Skeletal muscle satellite cell (primary cell): ENCODE measurements around the gene INO80D.
"Not testable (repeated sequence)": the region's sequence is repeated elsewhere in the genome, so short reads cannot be mapped to it uniquely, and the experiment has no call there.

Experiments
- H3K27me3 ChIP-seq: 2 replicates; pipeline ENCODE4 v1.7.0; 2013; ENCODE audit warnings: low read length; ENCODE audit not compliant: control insufficient read depth, insufficient read depth
- H3K36me3 ChIP-seq: 2 replicates; pipeline ENCODE4 v1.7.0; 2013; ENCODE audit warnings: mild to moderate bottlenecking, control low read depth, low read length; ENCODE audit not compliant: insufficient read depth
- H3K4me1 ChIP-seq: 2 replicates; pipeline ENCODE4 v1.7.0; 2013; ENCODE audit warnings: low read length; ENCODE audit not compliant: control insufficient read depth, insufficient read depth
- H3K4me2 ChIP-seq: 2 replicates; pipeline ENCODE4 v1.7.0; 2013; ENCODE audit warnings: mild to moderate bottlenecking, low read length
- H3K4me3 ChIP-seq: 2 replicates; pipeline ENCODE4 v1.7.0; 2013; ENCODE audit warnings: low read length
- H3K9ac ChIP-seq: 2 replicates; pipeline ENCODE4 v1.7.0; 2013; ENCODE audit warnings: mild to moderate bottlenecking, low read depth, low read length, moderate library complexity
- H3K9me3 ChIP-seq: replicated peaks from 2 replicates; pipeline ENCODE4 v1.7.0; 2013; ENCODE audit warnings: mild to moderate bottlenecking, control low read depth, low read length

Gene INO80D

GRCh38 chr2:206105038-206105437 is 19.1 kb upstream of the INO80D start:
- no peaks in the 10 kb centered on the region for H3K27me3 ChIP-seq
- no peak overlapping the region for H3K4me3 ChIP-seq
- no peaks in the 10 kb centered on the region for H3K36me3 ChIP-seq
- H3K4me2 ChIP-seq: no peak overlapping the region
- no peaks in the 10 kb centered on the region for H3K9me3 ChIP-seq
- H3K9ac ChIP-seq: no peak overlapping the region
- H3K4me1 ChIP-seq: peaks cover 11% of the 10 kb centered on the region

DNA sequence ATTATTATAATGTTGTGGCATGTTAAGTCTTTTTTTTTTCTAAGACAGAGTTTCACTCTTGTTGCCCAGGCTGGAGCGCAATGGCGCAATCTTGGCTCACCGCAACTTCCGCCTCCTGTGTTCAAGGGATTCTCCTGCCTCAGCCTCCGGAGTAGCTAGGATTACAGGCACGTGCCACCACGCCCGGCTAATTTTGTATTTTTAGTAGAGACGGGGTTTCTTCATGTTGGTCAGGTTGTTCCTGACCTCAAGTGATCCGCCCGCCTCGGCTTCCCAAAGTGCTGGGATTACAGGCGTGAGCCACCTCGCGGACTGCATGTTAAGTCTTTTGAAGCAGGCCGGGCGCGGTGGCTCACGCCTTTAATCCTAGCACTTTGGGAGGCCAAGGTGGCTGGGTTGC is 12.9 kb upstream of the INO80D start:
- H3K4me2 ChIP-seq, H3K27me3 ChIP-seq, H3K9ac ChIP-seq, H3K36me3 ChIP-seq, H3K9me3 ChIP-seq, H3K4me3 ChIP-seq, H3K4me1 ChIP-seq: not testable (repeated sequence)

DNA sequence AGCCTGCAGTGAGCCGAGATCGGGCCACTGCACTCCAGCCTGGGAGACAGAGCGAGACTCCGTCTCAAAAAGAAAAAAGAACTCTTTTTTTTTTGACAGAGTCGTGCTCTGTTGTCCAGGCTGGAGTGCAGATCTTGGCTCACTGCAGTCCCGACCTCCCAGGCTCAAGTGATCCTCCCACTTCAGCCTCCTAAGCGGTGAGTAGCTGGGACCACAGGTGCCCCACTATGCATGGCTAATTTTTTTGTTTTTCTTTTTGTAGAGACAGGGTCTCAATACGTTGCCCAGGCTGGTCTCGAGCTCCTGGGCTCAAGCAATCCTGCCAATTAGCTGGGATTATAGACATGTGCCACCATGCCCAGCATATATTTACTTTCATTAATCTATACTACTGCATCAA is 12.5 kb upstream of the INO80D start:
- no peak overlapping the region for H3K4me2 ChIP-seq
- H3K9me3 ChIP-seq: no peaks in the 10 kb centered on the region
- no peak overlapping the region for H3K4me3 ChIP-seq
- H3K9ac ChIP-seq: no peak overlapping the region
- H3K4me1 ChIP-seq: no peaks in the 10 kb centered on the region
- H3K27me3 ChIP-seq: no peaks in the 10 kb centered on the region
- H3K36me3 ChIP-seq: no peaks in the 10 kb centered on the region

GRCh38 chr2:206096876-206097275 is 10.9 kb upstream of the INO80D start:
- Histone ChIP-seq H3K9ac (no peak overlapping the region), H3K27me3 (no peaks in the 10 kb centered on the region), H3K9me3 (no peaks in the 10 kb centered on the region), H3K36me3 (no peaks in the 10 kb centered on the region), H3K4me3 (no peak overlapping the region), H3K4me2 (no peak overlapping the region), H3K4me1 (no peaks in the 10 kb centered on the region)

- no peaks in the 10 kb centered on the region for H3K27me3 ChIP-seq
- H3K4me1 ChIP-seq: no peaks in the 10 kb centered on the region
- no peak overlapping the region for H3K4me3 ChIP-seq
- peaks cover 2% of the 10 kb centered on the region for H3K36me3 ChIP-seq
- H3K4me2 ChIP-seq: no peak overlapping the region
- no peaks in the 10 kb centered on the region for H3K9me3 ChIP-seq
- no peak overlapping the region for H3K9ac ChIP-seq
Measured at GRCh38 chr2:206095536-206096332, 9.8 kb upstream of the INO80D start.

- no peaks in the 10 kb centered on the region for H3K9me3 ChIP-seq
- H3K27me3 ChIP-seq: no peaks in the 10 kb centered on the region
- H3K4me3 ChIP-seq: no peak overlapping the region
- H3K4me1 ChIP-seq: peaks cover 3% of the 10 kb centered on the region
- no peak overlapping the region for H3K4me2 ChIP-seq
- H3K36me3 ChIP-seq: peaks cover 8% of the 10 kb centered on the region
- H3K9ac ChIP-seq: no peak overlapping the region
Measured at GRCh38 chr2:206092297-206092696, 6.3 kb upstream of the INO80D start.

DNA sequence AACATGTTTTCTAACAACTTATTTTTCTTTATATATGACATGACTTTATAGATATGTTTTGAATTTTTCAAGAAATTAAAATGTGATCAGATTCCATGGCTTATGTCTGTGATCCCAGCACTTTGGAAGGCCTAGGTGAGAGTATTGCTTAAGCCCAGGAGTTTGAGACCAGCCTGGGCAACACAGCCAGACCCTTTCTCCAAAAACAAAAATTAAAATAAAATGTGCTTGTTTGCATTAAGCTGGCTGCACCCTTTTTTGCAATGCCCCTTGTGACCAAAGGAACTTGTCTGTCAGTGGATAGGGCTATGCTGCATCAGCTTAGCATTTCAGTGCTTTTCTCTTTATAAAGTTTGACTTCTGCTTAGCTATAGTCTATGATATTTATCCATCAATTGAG is 2.3 kb upstream of the INO80D start:
- Histone ChIP-seq H3K4me1 (peaks cover 10% of the 10 kb centered on the region), H3K4me2 (no peak overlapping the region), H3K27me3 (no peaks in the 10 kb centered on the region), H3K36me3 (peaks cover 8% of the 10 kb centered on the region), H3K9me3 (no peaks in the 10 kb centered on the region), H3K9ac (no peak overlapping the region), H3K4me3 (no peak overlapping the region)

DNA sequence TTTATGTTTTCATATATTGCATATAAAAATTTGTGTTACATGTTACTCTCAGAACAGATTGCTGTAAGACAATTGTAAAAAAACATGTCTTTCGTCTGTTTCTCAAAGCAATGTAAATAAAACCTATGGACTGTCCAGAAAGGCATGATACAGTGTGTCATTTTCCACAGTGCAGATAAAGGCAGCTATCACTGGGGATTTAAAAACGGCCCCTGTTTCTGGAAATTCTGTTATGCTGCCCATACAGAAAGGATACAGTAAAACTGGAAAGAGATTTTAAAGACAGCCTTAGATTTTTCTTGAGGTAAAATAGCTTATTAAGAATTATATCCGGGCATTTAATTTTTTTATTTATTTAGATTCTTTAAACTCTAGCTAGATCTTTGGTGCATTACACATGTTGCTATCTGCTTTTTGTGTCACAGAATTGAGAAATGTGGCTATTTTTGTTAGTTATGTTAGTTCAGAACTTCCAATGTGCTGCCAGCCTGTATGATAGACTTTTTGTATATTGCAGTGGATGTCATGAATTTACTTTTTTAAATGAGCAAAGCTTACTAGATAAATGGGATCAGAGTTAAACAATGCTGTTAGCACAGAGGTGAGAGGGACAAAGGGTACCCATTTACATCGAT is 859 bp upstream of the INO80D start:
- Histone ChIP-seq H3K4me2 (peak overlapping the region; percentile 80), H3K36me3 (peaks cover 8% of the 10 kb centered on the region), H3K4me3 (peak overlapping the region; percentile 74), H3K9ac (peak overlapping the region; percentile 99), H3K27me3 (no peaks in the 10 kb centered on the region), H3K4me1 (peaks cover 13% of the 10 kb centered on the region), H3K9me3 (no peaks in the 10 kb centered on the region)

- Histone ChIP-seq H3K4me3 (peak overlapping the region; percentile 74), H3K4me1 (peaks cover 13% of the 10 kb centered on the region), H3K9me3 (no peaks in the 10 kb centered on the region), H3K4me2 (peak overlapping the region; percentile 80), H3K9ac (peak overlapping the region; percentile 99), H3K36me3 (peaks cover 4% of the 10 kb centered on the region), H3K27me3 (no peaks in the 10 kb centered on the region)
Measured at GRCh38 chr2:206084870-206085741, 868 bp downstream of the INO80D start.

DNA sequence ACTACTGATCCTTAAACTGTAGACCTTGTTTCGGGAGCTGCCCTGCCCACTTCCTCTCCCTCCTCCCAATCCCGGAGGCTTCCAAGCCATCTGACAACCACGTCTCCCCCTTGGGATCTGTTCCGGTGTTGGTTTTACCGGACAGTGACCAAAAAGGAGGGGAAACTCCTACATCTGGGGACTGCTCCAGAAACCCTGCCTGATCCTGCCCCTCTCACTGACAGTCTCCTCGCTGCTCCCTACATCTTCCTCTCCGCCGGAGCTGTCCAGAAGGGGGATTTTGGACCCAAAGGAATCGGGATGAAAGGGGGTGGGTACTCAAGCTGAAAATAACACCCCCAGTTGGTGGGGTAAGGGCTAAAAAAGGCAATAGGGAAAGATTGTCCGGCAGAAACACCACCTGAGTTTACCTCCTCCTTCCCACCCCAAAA is 1.5 kb downstream of the INO80D start:
- peaks cover 13% of the 10 kb centered on the region for H3K4me1 ChIP-seq
- peak overlapping the region; percentile 74 for H3K4me3 ChIP-seq
- peak overlapping the region; percentile 99 for H3K9ac ChIP-seq
- peaks cover 3% of the 10 kb centered on the region for H3K36me3 ChIP-seq
- H3K27me3 ChIP-seq: no peaks in the 10 kb centered on the region
- peak overlapping the region; percentile 80 for H3K4me2 ChIP-seq
- H3K9me3 ChIP-seq: no peaks in the 10 kb centered on the region

GRCh38 chr2:206083602-206084438 is 2.2 kb downstream of the INO80D start:
- Histone ChIP-seq H3K9me3 (no peaks in the 10 kb centered on the region), H3K36me3 (no peaks in the 10 kb centered on the region), H3K9ac (peak overlapping the region; percentile 99), H3K27me3 (no peaks in the 10 kb centered on the region), H3K4me2 (peak overlapping the region; percentile 80), H3K4me1 (peaks cover 13% of the 10 kb centered on the region), H3K4me3 (peak overlapping the region; percentile 74)
